ENCODE data around the gene EXD2.

EXD2 gene

GRCh38 chr14:69183735-69184134, 7.6 kb upstream of the EXD2 start:
- no peaks in the 10 kb centered on the region for H3K4me1 ChIP-seq (ENCODE audit: insufficient read depth, poor library complexity, severe bottlenecking)
- no peak overlapping the region for H3K4me3 ChIP-seq (ENCODE audit: severe bottlenecking)
- no peak for DNase-seq (ENCODE audit: low spot score)
- H3K27ac ChIP-seq (ENCODE audit: poor library complexity, severe bottlenecking): no peak overlapping the region
- no peaks in the 10 kb centered on the region for H3K27me3 ChIP-seq (ENCODE audit: insufficient read depth, poor library complexity, severe bottlenecking)
- H3K9me3 ChIP-seq (ENCODE audit: severe bottlenecking): no peaks in the 10 kb centered on the region
- TF ChIP-seq, protein P1, sequence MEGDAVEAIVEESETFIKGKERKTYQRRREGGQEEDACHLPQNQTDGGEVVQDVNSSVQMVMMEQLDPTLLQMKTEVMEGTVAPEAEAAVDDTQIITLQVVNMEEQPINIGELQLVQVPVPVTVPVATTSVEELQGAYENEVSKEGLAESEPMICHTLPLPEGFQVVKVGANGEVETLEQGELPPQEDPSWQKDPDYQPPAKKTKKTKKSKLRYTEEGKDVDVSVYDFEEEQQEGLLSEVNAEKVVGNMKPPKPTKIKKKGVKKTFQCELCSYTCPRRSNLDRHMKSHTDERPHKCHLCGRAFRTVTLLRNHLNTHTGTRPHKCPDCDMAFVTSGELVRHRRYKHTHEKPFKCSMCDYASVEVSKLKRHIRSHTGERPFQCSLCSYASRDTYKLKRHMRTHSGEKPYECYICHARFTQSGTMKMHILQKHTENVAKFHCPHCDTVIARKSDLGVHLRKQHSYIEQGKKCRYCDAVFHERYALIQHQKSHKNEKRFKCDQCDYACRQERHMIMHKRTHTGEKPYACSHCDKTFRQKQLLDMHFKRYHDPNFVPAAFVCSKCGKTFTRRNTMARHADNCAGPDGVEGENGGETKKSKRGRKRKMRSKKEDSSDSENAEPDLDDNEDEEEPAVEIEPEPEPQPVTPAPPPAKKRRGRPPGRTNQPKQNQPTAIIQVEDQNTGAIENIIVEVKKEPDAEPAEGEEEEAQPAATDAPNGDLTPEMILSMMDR (IDR thresholded peaks at IDR 0.05; ENCODE audit: poor library complexity, severe bottlenecking): no peak
- ATAC-seq (ENCODE audit: low read depth): peak; percentile 36; the same call in 2 of the 3 replicates
- H3K36me3 ChIP-seq (ENCODE audit: low read depth): no peaks in the 10 kb centered on the region

GRCh38 chr14:69190191-69190590, 1.1 kb upstream of the EXD2 start:
- Histone ChIP-seq H3K4me1 (ENCODE audit: insufficient read depth, poor library complexity, severe bottlenecking) (peaks cover 16% of the 10 kb centered on the region), H3K27me3 (ENCODE audit: insufficient read depth, poor library complexity, severe bottlenecking) (no peaks in the 10 kb centered on the region), H3K27ac (ENCODE audit: poor library complexity, severe bottlenecking) (no peak overlapping the region), H3K36me3 (ENCODE audit: low read depth) (0 out of 2 replicates have a peak, but pooled peaks cover 7% of the 10 kb centered on the region), H3K4me3 (ENCODE audit: severe bottlenecking) (no peak overlapping the region), H3K9me3 (ENCODE audit: severe bottlenecking) (no peaks in the 10 kb centered on the region)
- no peak for ATAC-seq (ENCODE audit: low read depth)
- TF ChIP-seq, protein P1 (IDR thresholded peaks at IDR 0.05; ENCODE audit: poor library complexity, severe bottlenecking): no peak
- DNase-seq (ENCODE audit: low spot score): no peak

DNA sequence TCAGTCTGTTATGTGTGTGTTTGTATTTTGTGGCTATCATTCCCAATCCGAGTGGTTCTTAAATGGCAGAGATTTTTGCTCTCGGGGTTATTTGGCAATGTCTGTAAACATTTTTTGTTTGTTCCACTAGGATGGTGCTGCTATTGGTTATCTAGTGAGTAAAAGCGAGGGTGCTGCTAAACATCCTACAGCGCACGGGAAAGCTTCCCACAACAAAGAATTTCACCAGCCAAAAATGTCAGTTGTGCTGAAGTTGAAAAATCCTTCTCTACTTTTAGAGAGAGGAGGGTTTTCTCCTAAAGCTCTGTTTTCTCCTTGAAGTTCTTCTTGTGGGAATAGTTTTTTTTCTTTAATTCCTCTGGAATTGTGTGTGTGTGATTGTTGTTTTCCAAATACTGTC, 2.4 kb downstream of the EXD2 start:
- H3K4me3 ChIP-seq (ENCODE audit: severe bottlenecking): no peak overlapping the region
- H3K36me3 ChIP-seq (ENCODE audit: low read depth): peaks cover 10% of the 10 kb centered on the region; the same call in 1 of the 2 replicates
- no peaks in the 10 kb centered on the region for H3K9me3 ChIP-seq (ENCODE audit: severe bottlenecking)
- H3K27ac ChIP-seq (ENCODE audit: poor library complexity, severe bottlenecking): no peak overlapping the region
- no peaks in the 10 kb centered on the region for H3K27me3 ChIP-seq (ENCODE audit: insufficient read depth, poor library complexity, severe bottlenecking)
- TF ChIP-seq, protein P1 (IDR thresholded peaks at IDR 0.05; ENCODE audit: poor library complexity, severe bottlenecking): no peak
- DNase-seq (ENCODE audit: low spot score): no peak
- no peak for ATAC-seq (ENCODE audit: low read depth)
- H3K4me1 ChIP-seq (ENCODE audit: insufficient read depth, poor library complexity, severe bottlenecking): peaks cover 16% of the 10 kb centered on the region

DNA sequence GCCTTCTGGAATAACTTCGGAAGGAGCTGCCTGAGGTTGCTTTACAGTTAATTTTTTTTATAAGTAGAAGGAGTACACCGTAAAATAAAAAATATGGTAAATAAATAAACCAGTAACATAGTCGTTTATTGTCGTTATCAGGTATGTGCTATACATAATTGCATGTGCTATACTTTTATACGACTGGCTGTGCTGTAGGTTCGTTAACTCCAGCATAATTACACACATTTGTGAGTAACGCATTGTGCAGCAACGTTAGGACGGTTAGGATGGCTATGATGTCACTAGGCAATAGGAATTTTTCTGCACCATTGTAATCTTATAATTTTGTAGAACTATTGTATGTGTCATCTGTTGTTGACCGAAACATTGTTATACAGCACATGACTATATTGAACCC, 8.5 kb downstream of the EXD2 start:
- no peaks in the 10 kb centered on the region for H3K4me1 ChIP-seq (ENCODE audit: insufficient read depth, poor library complexity, severe bottlenecking)
- TF ChIP-seq, protein P1 (IDR thresholded peaks at IDR 0.05; ENCODE audit: poor library complexity, severe bottlenecking): no peak
- DNase-seq (ENCODE audit: low spot score): no peak
- peaks cover 9% of the 10 kb centered on the region for H3K36me3 ChIP-seq (ENCODE audit: low read depth)
- H3K9me3 ChIP-seq (ENCODE audit: severe bottlenecking): no peaks in the 10 kb centered on the region
- no peaks in the 10 kb centered on the region for H3K27me3 ChIP-seq (ENCODE audit: insufficient read depth, poor library complexity, severe bottlenecking)
- no peak for ATAC-seq (ENCODE audit: low read depth)
- H3K27ac ChIP-seq (ENCODE audit: poor library complexity, severe bottlenecking): no peak overlapping the region
- no peak overlapping the region for H3K4me3 ChIP-seq (ENCODE audit: severe bottlenecking)

GRCh38 chr14:69204753-69205152, 13.5 kb downstream of the EXD2 start:
- peak; percentile 36; the same call in 1 of the 3 replicates for ATAC-seq (ENCODE audit: low read depth)
- Histone ChIP-seq H3K9me3 (ENCODE audit: severe bottlenecking) (no peaks in the 10 kb centered on the region), H3K4me3 (ENCODE audit: severe bottlenecking) (no peak overlapping the region), H3K27me3 (ENCODE audit: insufficient read depth, poor library complexity, severe bottlenecking) (no peaks in the 10 kb centered on the region), H3K4me1 (ENCODE audit: insufficient read depth, poor library complexity, severe bottlenecking) (no peaks in the 10 kb centered on the region), H3K36me3 (ENCODE audit: low read depth) (peaks cover 20% of the 10 kb centered on the region), H3K27ac (ENCODE audit: poor library complexity, severe bottlenecking) (no peak overlapping the region)
- TF ChIP-seq, protein P1 (IDR thresholded peaks at IDR 0.05; ENCODE audit: poor library complexity, severe bottlenecking): no peak
- DNase-seq (ENCODE audit: low spot score): no peak
